ENCODE results near the gene OR4D10.
"Not testable (repeated sequence)": the region's sequence is repeated elsewhere in the genome, so short reads cannot be mapped to it uniquely, and the experiment has no call there.

Gene OR4D10

GRCh38 chr11:59473015-59473414, at the start of gene OR4D10:
Gene OR4D10, plus strand, starts transcription at chr11:59473315. Its CDS starts 4,115 bp downstream, at chr11:59477430.
- no peak for DNase-seq

GRCh38 chr11:59423835-59424234, 49.3 kb upstream of the OR4D10 start:
- no peak for DNase-seq

GRCh38 chr11:59425131-59425530, 48.0 kb upstream of the OR4D10 start:
- DNase-seq, result no peak

- no peak for DNase-seq
Observed at GRCh38 chr11:59426361-59427067, 46.6 kb upstream of the OR4D10 start, which contains the start of gene OR5A2. Gene OR5A2, minus strand, starts transcription at chr11:59426413. Its CDS starts 3,460 bp downstream, at chr11:59422953.

GRCh38 chr11:59427068-59427382, 46.1 kb upstream of the OR4D10 start:
- no peak for DNase-seq

- DNase-seq, result peak; percentile 57
Observed at GRCh38 chr11:59429924-59430516, 43.1 kb upstream of the OR4D10 start.

- no peak for DNase-seq
Observed at GRCh38 chr11:59436169-59436568, 36.9 kb upstream of the OR4D10 start, which contains the start of gene OR5A1. Gene OR5A1, plus strand, starts transcription at chr11:59436469. Its CDS starts 6,700 bp downstream, at chr11:59443169.

- no peak for DNase-seq
Observed at GRCh38 chr11:59437770-59438169, 35.3 kb upstream of the OR4D10 start.

GRCh38 chr11:59445624-59446023, 27.5 kb upstream of the OR4D10 start:
- not testable (repeated sequence) for DNase-seq

GRCh38 chr11:59448484-59448883, 24.6 kb upstream of the OR4D10 start:
- DNase-seq, result no peak

GRCh38 chr11:59456661-59457060, 16.5 kb upstream of the OR4D10 start, which contains the start of gene OR4D6:
Gene OR4D6, plus strand, starts transcription at chr11:59456961. Its CDS starts 0 bp downstream, at chr11:59456961.
- no peak for DNase-seq

- no peak for DNase-seq
Observed at GRCh38 chr11:59459916-59460315, 13.2 kb upstream of the OR4D10 start.

GRCh38 chr11:59463190-59463641, 9.9 kb upstream of the OR4D10 start:
- DNase-seq, result no peak

GRCh38 chr11:59475176-59475575, 2.1 kb downstream of the OR4D10 start:
- no peak for DNase-seq

GRCh38 chr11:59479906-59480305, 6.8 kb downstream of the OR4D10 start:
- no peak for DNase-seq

GRCh38 chr11:59480359-59480758, 7.2 kb downstream of the OR4D10 start:
- no peak for DNase-seq

- no peak for DNase-seq
Observed at GRCh38 chr11:59501931-59502330, 28.8 kb downstream of the OR4D10 start.

GRCh38 chr11:59503276-59503675, 30.2 kb downstream of the OR4D10 start, which contains the start of gene OR4D11:
Gene OR4D11, plus strand, starts transcription at chr11:59503576. Its CDS starts 0 bp downstream, at chr11:59503576.
- DNase-seq, result no peak

GRCh38 chr11:59510941-59511589, 38.0 kb downstream of the OR4D10 start, which contains the start of gene OR4D9:
Gene OR4D9, plus strand, starts transcription at chr11:59511539. Its CDS starts 3,374 bp downstream, at chr11:59514913.
- no peak for DNase-seq

- DNase-seq, result no peak
Observed at GRCh38 chr11:59511675-59512074, 38.6 kb downstream of the OR4D10 start.

- not testable (repeated sequence) for DNase-seq
Observed at GRCh38 chr11:59520139-59520538, 47.0 kb downstream of the OR4D10 start.

GRCh38 chr11:59520741-59521140, 47.6 kb downstream of the OR4D10 start:
- DNase-seq, result no peak

- no peak for DNase-seq
Observed at GRCh38 chr11:59523541-59523940, 50.4 kb downstream of the OR4D10 start.

GRCh38 chr11:59528711-59529110, 55.6 kb downstream of the OR4D10 start:
- DNase-seq, result no peak
